ENCODE data around the gene IRF1. TPM values are rescaled to one million over a fixed set of nuclear protein-coding genes. Genes with fewer than 3 reads are reported as not detected.

The IRF1 gene
- total RNA-seq, 1 experiment from 2014 or later: 30.1 TPM

DNA sequence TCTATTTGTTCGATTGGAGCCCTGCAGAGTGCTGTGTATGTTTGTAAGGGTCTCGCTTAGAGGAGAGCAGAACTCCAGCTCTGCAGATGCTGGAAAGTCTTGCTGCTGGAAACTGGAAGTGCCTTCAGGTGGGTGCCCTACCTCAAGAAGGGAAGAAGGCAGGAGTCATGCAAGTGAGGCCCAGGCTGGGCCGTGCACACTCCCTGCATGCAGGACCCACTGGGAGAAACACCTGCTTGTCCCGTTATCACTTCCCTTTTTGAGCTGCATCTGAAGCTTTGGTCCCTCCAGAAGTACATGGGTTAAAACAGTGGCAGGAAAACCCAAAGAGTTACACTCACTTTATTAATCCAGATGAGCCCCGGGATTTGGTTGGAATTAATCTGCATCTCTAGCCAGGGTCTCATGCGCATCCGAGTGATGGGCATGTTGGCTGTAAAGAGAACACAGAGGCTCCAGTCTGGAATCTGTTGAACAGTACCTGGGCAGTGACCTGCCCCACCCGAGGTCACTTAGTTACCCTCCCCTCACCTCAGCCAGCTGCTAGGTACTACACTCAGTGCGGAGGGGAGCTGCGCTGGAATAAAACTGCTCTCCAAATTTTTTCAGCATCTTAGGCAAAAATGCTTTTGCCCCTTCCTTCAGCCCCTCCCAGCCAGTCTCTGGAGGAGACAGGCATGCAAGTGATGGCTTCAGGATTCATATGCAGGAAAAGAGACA lies 1.4 kb downstream of the IRF1 start:
- Histone ChIP-seq H3K4me2 (ENCODE audit: low read length) (peak overlapping the region; percentile 97), H3K36me3 (ENCODE audit: control insufficient read depth in 1 of 2, insufficient read depth in 2 of 2, low read length in 2 of 2) (peaks cover 15 to 30% of the 10 kb centered on the region in 2 experiments), H3K27ac (ENCODE audit: low read depth, low read length) (no peak overlapping the region), H3K9me3 (ENCODE audit: control insufficient read depth in 1 of 2, insufficient read depth in 1 of 2, low read depth in 1 of 2, low read length in 2 of 2) (no peaks in the 10 kb centered on the region), H3K27me3 (ENCODE audit: insufficient read depth, low read length) (no peaks in the 10 kb centered on the region), H3K9ac (ENCODE audit: low read length) (peak overlapping the region; percentile 83), H3K4me1 (ENCODE audit: control insufficient read depth in 1 of 2, insufficient read depth in 2 of 2, low read length in 2 of 2) (peaks cover 13 to 26% of the 10 kb centered on the region in 2 experiments; a peak in 3 of 4 replicates), H3K9me2 (ENCODE audit: insufficient read depth) (no peaks in the 10 kb centered on the region), H2AFZ (ENCODE audit: low read depth, low read length, poor library complexity, severe bottlenecking) (no peak overlapping the region), H3K4me3 (replicated peaks in 1 of 2; ENCODE audit: low read depth in 1 of 2, low read length in 2 of 2) (peak overlapping the region; percentile 80 to 88), H4K20me1 (ENCODE audit: insufficient read depth) (no peaks in the 10 kb centered on the region), H3K79me2 (ENCODE audit: insufficient read depth, low read length) (peaks cover 26% of the 10 kb centered on the region)
- CTCF ChIA-PET: interaction anchor here (2.0 kb wide), 1 partner anchor 10 kb away, joined by 8 read pairs; no protein-coding TSS in a partner anchor
- ATAC-seq (no peak), DNase-seq (ENCODE audit: low read depth, low spot score) (no peak)
- BruUV-seq (replicated peaks): TSS peak; percentile 59
- intact Hi-C loops (cut with micrococcal nuclease): no loop called here
- POLR2A ChIA-PET: interaction anchor here (1.4 to 2.1 kb wide), 5 partner anchors 9 to 53 kb away, joined by 3 to 33 read pairs (median 6); no protein-coding TSS in a partner anchor
- RAD21 ChIA-PET (ENCODE audit: low non-redundant PET in 1 of 2, low total read pairs in 2 of 2, uncharacterized antibody in 2 of 2, unreplicated experiment in 2 of 2): interaction anchor here in 1 of 2 experiments (1.8 kb wide), 1 partner anchor 102 kb away, joined by 7 read pairs; no protein-coding TSS in a partner anchor
- no peak for TF ChIP-seq ELF1 (IDR thresholded peaks at IDR 0.05; ENCODE audit: borderline replicate concordance, low read depth)
- TF ChIP-seq SIN3A (IDR thresholded peaks at IDR 0.05; ENCODE audit: low read depth): no peak
- no peak for TF ChIP-seq SRF (IDR thresholded peaks at IDR 0.05; ENCODE audit: low read depth)
- TF ChIP-seq, protein P1, sequence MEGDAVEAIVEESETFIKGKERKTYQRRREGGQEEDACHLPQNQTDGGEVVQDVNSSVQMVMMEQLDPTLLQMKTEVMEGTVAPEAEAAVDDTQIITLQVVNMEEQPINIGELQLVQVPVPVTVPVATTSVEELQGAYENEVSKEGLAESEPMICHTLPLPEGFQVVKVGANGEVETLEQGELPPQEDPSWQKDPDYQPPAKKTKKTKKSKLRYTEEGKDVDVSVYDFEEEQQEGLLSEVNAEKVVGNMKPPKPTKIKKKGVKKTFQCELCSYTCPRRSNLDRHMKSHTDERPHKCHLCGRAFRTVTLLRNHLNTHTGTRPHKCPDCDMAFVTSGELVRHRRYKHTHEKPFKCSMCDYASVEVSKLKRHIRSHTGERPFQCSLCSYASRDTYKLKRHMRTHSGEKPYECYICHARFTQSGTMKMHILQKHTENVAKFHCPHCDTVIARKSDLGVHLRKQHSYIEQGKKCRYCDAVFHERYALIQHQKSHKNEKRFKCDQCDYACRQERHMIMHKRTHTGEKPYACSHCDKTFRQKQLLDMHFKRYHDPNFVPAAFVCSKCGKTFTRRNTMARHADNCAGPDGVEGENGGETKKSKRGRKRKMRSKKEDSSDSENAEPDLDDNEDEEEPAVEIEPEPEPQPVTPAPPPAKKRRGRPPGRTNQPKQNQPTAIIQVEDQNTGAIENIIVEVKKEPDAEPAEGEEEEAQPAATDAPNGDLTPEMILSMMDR (IDR thresholded peaks at IDR 0.05 in 2 of 3, conservative IDR thresholded peaks at IDR 0.05 in 1 of 3; ENCODE audit: borderline replicate concordance in 1 of 3, insufficient read depth in 1 of 3, low read depth in 2 of 3, low read length in 2 of 3): no peak
- no peak for TF ChIP-seq RAD21 (IDR thresholded peaks at IDR 0.05; ENCODE audit: low read depth)
- no peak for TF ChIP-seq EZH2 (IDR thresholded peaks at IDR 0.05)
- TF ChIP-seq EGR1 (IDR thresholded peaks at IDR 0.05; ENCODE audit: low read depth): no peak
- TF ChIP-seq, protein P2, sequence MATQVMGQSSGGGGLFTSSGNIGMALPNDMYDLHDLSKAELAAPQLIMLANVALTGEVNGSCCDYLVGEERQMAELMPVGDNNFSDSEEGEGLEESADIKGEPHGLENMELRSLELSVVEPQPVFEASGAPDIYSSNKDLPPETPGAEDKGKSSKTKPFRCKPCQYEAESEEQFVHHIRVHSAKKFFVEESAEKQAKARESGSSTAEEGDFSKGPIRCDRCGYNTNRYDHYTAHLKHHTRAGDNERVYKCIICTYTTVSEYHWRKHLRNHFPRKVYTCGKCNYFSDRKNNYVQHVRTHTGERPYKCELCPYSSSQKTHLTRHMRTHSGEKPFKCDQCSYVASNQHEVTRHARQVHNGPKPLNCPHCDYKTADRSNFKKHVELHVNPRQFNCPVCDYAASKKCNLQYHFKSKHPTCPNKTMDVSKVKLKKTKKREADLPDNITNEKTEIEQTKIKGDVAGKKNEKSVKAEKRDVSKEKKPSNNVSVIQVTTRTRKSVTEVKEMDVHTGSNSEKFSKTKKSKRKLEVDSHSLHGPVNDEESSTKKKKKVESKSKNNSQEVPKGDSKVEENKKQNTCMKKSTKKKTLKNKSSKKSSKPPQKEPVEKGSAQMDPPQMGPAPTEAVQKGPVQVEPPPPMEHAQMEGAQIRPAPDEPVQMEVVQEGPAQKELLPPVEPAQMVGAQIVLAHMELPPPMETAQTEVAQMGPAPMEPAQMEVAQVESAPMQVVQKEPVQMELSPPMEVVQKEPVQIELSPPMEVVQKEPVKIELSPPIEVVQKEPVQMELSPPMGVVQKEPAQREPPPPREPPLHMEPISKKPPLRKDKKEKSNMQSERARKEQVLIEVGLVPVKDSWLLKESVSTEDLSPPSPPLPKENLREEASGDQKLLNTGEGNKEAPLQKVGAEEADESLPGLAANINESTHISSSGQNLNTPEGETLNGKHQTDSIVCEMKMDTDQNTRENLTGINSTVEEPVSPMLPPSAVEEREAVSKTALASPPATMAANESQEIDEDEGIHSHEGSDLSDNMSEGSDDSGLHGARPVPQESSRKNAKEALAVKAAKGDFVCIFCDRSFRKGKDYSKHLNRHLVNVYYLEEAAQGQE (IDR thresholded peaks at IDR 0.05; ENCODE audit: low read depth): no peak
- TF ChIP-seq ZFX (IDR thresholded peaks at IDR 0.05): no peak
- no peak for TF ChIP-seq YY1 (IDR thresholded peaks at IDR 0.05; ENCODE audit: extremely low read depth, insufficient replicate concordance, low read depth, low read length)
- TF ChIP-seq JUND (IDR thresholded peaks at IDR 0.05): no peak
- no peak for TF ChIP-seq FOSL1 (IDR thresholded peaks at IDR 0.05; ENCODE audit: low read depth)
- no peak for TF ChIP-seq POLR2AphosphoS5 (IDR thresholded peaks at IDR 0.05; ENCODE audit: low read depth, low read length)
- no peak for TF ChIP-seq POLR2A (IDR thresholded peaks at IDR 0.05; ENCODE audit: borderline replicate concordance, extremely low read depth, insufficient read depth, insufficient read length)
- TF ChIP-seq, protein P3, sequence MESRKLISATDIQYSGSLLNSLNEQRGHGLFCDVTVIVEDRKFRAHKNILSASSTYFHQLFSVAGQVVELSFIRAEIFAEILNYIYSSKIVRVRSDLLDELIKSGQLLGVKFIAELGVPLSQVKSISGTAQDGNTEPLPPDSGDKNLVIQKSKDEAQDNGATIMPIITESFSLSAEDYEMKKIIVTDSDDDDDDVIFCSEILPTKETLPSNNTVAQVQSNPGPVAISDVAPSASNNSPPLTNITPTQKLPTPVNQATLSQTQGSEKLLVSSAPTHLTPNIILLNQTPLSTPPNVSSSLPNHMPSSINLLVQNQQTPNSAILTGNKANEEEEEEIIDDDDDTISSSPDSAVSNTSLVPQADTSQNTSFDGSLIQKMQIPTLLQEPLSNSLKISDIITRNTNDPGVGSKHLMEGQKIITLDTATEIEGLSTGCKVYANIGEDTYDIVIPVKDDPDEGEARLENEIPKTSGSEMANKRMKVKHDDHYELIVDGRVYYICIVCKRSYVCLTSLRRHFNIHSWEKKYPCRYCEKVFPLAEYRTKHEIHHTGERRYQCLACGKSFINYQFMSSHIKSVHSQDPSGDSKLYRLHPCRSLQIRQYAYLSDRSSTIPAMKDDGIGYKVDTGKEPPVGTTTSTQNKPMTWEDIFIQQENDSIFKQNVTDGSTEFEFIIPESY (IDR thresholded peaks at IDR 0.05; ENCODE audit: extremely low read depth, insufficient replicate concordance, low read length): no peak
- TF ChIP-seq, protein P4, sequence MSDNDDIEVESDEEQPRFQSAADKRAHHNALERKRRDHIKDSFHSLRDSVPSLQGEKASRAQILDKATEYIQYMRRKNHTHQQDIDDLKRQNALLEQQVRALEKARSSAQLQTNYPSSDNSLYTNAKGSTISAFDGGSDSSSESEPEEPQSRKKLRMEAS (IDR thresholded peaks at IDR 0.05): no peak
- TF ChIP-seq, protein P5, sequence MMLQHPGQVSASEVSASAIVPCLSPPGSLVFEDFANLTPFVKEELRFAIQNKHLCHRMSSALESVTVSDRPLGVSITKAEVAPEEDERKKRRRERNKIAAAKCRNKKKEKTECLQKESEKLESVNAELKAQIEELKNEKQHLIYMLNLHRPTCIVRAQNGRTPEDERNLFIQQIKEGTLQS (IDR thresholded peaks at IDR 0.05): no peak
- no peak for TF ChIP-seq CEBPB (IDR thresholded peaks at IDR 0.05; ENCODE audit: low read depth)

All from HCT116 (cell line).